Right lobe of liver (tissue), 4 donors: ENCODE measurements around the gene GPD1L.

Source experiments
- POLR2A ChIP-seq: fragments of 450-650 bp; IDR thresholded peaks from one replicate; pipeline ENCODE4 v1.6.1; 2017; ENCODE audit warnings: antibody characterized with exemption, mild to moderate bottlenecking
- TF ChIP-seq, protein P1 (sequence below), 4 donors: fragments of 200-600 bp in 3 of 4; fragments of 450-650 bp in 1 of 4; IDR thresholded peaks; one replicate each; pipeline versions ENCODE4 v1.5.1 to v1.8.0; 2016 to 2022; ENCODE audit warnings: antibody characterized with exemption in 4 of 4, mild to moderate bottlenecking in 2 of 4
- donor health status: DM: no; HTN: no; CAD: no.
- donor health status: DM: no; HTN: no; CAD: no.
- donor health status: DM: no; HTN: yes; CAD: no.

DNA sequence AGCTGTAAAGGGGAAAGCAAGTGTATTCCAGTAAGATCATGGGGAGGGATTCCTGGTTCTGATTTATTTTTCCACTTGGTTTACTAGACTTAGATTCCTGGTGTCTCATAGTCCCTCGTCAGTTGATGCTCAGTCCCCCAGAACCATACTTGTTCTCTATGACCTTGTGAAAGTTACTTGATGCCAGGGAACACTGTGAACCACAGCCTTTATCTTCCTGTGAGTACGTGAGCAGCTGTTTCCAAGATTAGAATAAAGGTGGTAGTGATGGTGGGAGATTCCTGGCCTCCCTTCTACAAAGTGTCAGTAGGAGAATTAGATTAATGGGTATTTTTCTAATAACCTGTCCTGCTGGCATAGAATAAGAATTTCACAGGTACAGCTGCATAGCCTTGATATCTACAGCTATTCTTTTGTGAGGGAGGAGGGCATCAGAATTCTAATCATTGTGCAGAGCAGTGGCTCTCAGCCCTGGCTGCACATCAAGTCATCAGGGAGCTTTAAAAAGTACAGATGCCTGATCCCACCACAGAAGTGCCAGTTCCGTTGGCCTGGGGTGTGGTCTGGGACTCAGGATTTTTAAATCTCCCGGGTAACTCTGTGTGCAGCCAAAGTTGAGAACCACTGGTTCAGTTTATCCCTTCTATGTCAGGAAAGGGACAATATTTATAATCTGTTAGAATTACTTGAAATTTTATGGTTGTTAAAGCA lies 20.0 kb downstream of the GPD1L start:
- TF ChIP-seq, protein P1, sequence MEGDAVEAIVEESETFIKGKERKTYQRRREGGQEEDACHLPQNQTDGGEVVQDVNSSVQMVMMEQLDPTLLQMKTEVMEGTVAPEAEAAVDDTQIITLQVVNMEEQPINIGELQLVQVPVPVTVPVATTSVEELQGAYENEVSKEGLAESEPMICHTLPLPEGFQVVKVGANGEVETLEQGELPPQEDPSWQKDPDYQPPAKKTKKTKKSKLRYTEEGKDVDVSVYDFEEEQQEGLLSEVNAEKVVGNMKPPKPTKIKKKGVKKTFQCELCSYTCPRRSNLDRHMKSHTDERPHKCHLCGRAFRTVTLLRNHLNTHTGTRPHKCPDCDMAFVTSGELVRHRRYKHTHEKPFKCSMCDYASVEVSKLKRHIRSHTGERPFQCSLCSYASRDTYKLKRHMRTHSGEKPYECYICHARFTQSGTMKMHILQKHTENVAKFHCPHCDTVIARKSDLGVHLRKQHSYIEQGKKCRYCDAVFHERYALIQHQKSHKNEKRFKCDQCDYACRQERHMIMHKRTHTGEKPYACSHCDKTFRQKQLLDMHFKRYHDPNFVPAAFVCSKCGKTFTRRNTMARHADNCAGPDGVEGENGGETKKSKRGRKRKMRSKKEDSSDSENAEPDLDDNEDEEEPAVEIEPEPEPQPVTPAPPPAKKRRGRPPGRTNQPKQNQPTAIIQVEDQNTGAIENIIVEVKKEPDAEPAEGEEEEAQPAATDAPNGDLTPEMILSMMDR (IDR thresholded peaks at IDR 0.05), result no peak
- TF ChIP-seq POLR2A, result no peak
